B cell (primary cell): Measurements from ENCODE around the gene CD300H. TPM values are rescaled to one million over a fixed set of nuclear protein-coding genes. Genes with fewer than 3 reads are reported as not detected.

ENCODE experiments used
- ATAC-seq: fragments of 200-7000 bp; cut with Tn5 transposase; one replicate; pipeline ENCODE4 v1.10.0; 2021; ENCODE audit warnings: low read depth, mild to moderate bottlenecking, moderate number of reproducible peaks, moderate library complexity
- CTCF ChIA-PET: fragments of 350-600 bp; sonication (Branson Sonifier 250); formaldehyde crosslinking; loops from one replicate; lab custom pipeline; 2021; ENCODE audit warnings: antibody characterized with exemption, inconsistent platforms; lab: Charles Lee
- POLR2A ChIA-PET: fragments of 350-600 bp; sonication (Branson Sonifier 250); formaldehyde crosslinking; loops from one replicate; lab custom pipeline; 2021; ENCODE audit warnings: antibody characterized with exemption; lab: Charles Lee
- DNase-seq: peaks from one replicate; pipeline ENCODE4 v3.0.0; 2013
- H2AFZ ChIP-seq: 2 replicates; pipeline ENCODE4 v1.6.1; 2012; ENCODE audit warnings: mild to moderate bottlenecking, low read depth, low read length; ENCODE audit not compliant: insufficient read depth, poor library complexity, severe bottlenecking
- H3K27ac ChIP-seq, 2 donors: 1 replicate in 1 of 2; 2 replicates in 1 of 2; pipeline ENCODE4 v1.5.1; 2012 to 2013; ENCODE audit warnings: low read length in 2 of 2, mild to moderate bottlenecking in 2 of 2, moderate library complexity in 1 of 2
- H3K27me3 ChIP-seq, 4 experiments: fragments of 200-600 bp in 1 of 4; sonication (generic) in 1 of 4; replicated peaks in 1 of 4; 1 replicate in 2 of 4; 2 replicates in 2 of 4; pipeline versions ENCODE4 v1.6.1 to v1.7.0; 2013 to 2016; ENCODE audit warnings: low read length in 3 of 4, mild to moderate bottlenecking in 2 of 4, mixed read lengths in 1 of 4, moderate library complexity in 1 of 4; ENCODE audit not compliant: insufficient read depth in 4 of 4, control insufficient read depth in 3 of 4; ENCODE audit errors: control extremely low read depth in 1 of 4
- H3K36me3 ChIP-seq, 2 experiments: replicated peaks in 1 of 2; 1 replicate in 1 of 2; 2 replicates in 1 of 2; pipeline versions ENCODE4 v1.6.1 to v1.7.1; 2013; ENCODE audit warnings: low read length in 1 of 2; ENCODE audit not compliant: insufficient read depth in 2 of 2, control insufficient read depth in 1 of 2; ENCODE audit errors: control extremely low read depth in 1 of 2, extremely low read depth in 1 of 2
- H3K4me1 ChIP-seq, 2 donors: fragments of 200-600 bp in 1 of 2; sonication (generic) in 1 of 2; 1 replicate in 1 of 2; 2 replicates in 1 of 2; pipeline versions ENCODE4 v1.5.1 to v1.6.1; 2013 to 2017; ENCODE audit warnings: low read length in 2 of 2; ENCODE audit not compliant: control insufficient read depth in 2 of 2, insufficient read depth in 2 of 2
- H3K4me2 ChIP-seq: replicated peaks from 2 replicates; pipeline ENCODE3; 2012; ENCODE audit warnings: mild to moderate bottlenecking, low read depth, low read length; ENCODE audit not compliant: poor library complexity, severe bottlenecking
- H3K4me3 ChIP-seq, 5 experiments: fragments of 200-600 bp in 1 of 5; sonication (generic) in 1 of 5; 1 replicate in 3 of 5; 2 replicates in 2 of 5; pipeline versions ENCODE4 v1.5.1 to v1.7.0; 2011 to 2016; ENCODE audit warnings: low read length in 4 of 5, mild to moderate bottlenecking in 4 of 5, low read depth in 2 of 5, control low read depth in 1 of 5, moderate library complexity in 1 of 5; ENCODE audit not compliant: insufficient read depth in 1 of 5; ENCODE audit errors: control extremely low read depth in 1 of 5, extremely low read depth in 1 of 5
- H3K79me2 ChIP-seq: fragments of 200-600 bp; sonication (generic); one replicate; pipeline ENCODE4 v1.6.0; 2016; ENCODE audit warnings: low read length; ENCODE audit not compliant: control insufficient read depth, insufficient read depth
- H3K9ac ChIP-seq: fragments of 200-600 bp; sonication (generic); 2 replicates; pipeline ENCODE4 v1.6.1; 2017; ENCODE audit warnings: mild to moderate bottlenecking, low read length, moderate library complexity
- H3K9me3 ChIP-seq, 3 donors: one replicate each; pipeline versions ENCODE4 v1.6.1 to v1.7.1; 2013; ENCODE audit warnings: low read length in 2 of 3; ENCODE audit not compliant: control insufficient read depth in 2 of 3, insufficient read depth in 1 of 3; ENCODE audit errors: control extremely low read depth in 1 of 3
- H4K20me1 ChIP-seq: 2 replicates; pipeline ENCODE4 v1.6.0; 2012; ENCODE audit warnings: mild to moderate bottlenecking, low read length; ENCODE audit not compliant: insufficient read depth, control insufficient read depth, poor library complexity, severe bottlenecking
- H3K27ac Mint-ChIP-seq: one replicate; pipeline ENCODE4 v1.8.0; 2021; ENCODE audit warnings: mixed read lengths
- H3K27me3 Mint-ChIP-seq: one replicate; pipeline ENCODE4 v1.8.0; 2021; ENCODE audit warnings: mixed read lengths
- H3K4me1 Mint-ChIP-seq: one replicate; pipeline ENCODE4 v1.8.0; 2021; ENCODE audit warnings: mixed read lengths
- H3K4me3 Mint-ChIP-seq: one replicate; pipeline ENCODE4 v1.8.0; 2021; ENCODE audit warnings: mixed read lengths
- H3K9me3 Mint-ChIP-seq: one replicate; pipeline ENCODE4 v1.8.0; 2022; ENCODE audit warnings: mixed read lengths; ENCODE audit not compliant: insufficient read depth
- EZH2 ChIP-seq: IDR thresholded peaks from 2 replicates; pipeline ENCODE4 v1.6.1; 2012; ENCODE audit warnings: borderline replicate concordance, low read depth, mild to moderate bottlenecking, moderate library complexity, low read length; ENCODE audit not compliant: insufficient read depth, poor library complexity, severe bottlenecking
- WGBS: methylation state at CpG from one replicate; pipeline ENCODE4 v1.1.5; 2013; ENCODE audit warnings: missing lambda C conversion rate; ENCODE audit not compliant: insufficient coverage; 5-methylcytosine and 5-hydroxymethylcytosine counted together
- intact Hi-C: fragments of 100-400 bp; cut with micrococcal nuclease; formaldehyde crosslinking; loops from one replicate; pipeline ENCODE4 v1.10.0; 2022
- polyA plus RNA-seq: library from polyadenylated mRNA; depleted of rRNA; stranded (reverse); fragments of >200 nt; gene quantifications from 2 replicates; pipeline ENCODE4 v1.2.3, GENCODE V29; 2012
- total RNA-seq, 2 donors: library from RNA; stranded (reverse); fragments of 120-200 nt in 1 of 2; gene quantifications; 1 replicate in 1 of 2; 2 replicates in 1 of 2; pipeline versions ENCODE4 v1.2.3 to v1.2.4, GENCODE V29; 2013 to 2022
- TF ChIP-seq, protein P1 (sequence below): fragments of 200-600 bp; IDR thresholded peaks from one replicate; pipeline ENCODE4 v1.8.0; 2022; ENCODE audit warnings: antibody characterized with exemption, mild to moderate bottlenecking

CD300H gene
- total and polyA plus RNA-seq, 2 donors (not counting 1 experiment from before 2014, with no cell fraction given) = 0.58 TPM; not detected in 1

DNA sequence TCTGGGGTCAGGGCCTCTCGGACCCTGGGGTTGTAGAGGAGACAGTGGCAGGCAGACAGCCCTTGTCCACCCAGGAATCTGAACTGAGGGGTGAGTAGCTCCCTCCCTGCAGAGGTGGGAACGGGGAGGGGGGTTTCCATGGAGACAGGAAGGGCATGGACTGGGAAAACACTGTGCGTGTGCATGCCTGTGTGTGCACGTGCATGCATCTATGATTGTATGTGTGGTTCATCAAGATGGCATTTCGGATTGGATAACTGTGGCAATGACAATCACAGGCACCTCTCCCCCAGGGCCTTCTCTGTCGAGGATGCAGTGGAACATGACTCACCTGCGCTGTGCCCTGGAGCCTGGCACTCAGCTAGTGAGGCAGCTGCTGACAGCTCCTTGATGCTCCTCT, 15.3 kb downstream of the CD300H start:
- Histone ChIP-seq H3K27ac (no peak overlapping the region), H3K79me2 (no peaks in the 10 kb centered on the region), H3K9me3 (peaks cover 0 to 4% (median 3%) of the 10 kb centered on the region in 3 donors), H4K20me1 (no peaks in the 10 kb centered on the region), H3K27me3 (peaks cover 0 to 4% (median 1%) of the 10 kb centered on the region in 4 experiments), H3K36me3 (no peaks in the 10 kb centered on the region), H2AFZ (no peak overlapping the region), H3K4me1 (peaks cover 0 to 5% of the 10 kb centered on the region in 2 donors), H3K4me3 (no peak overlapping the region), H3K9ac (no peak overlapping the region), H3K4me2 (no peak overlapping the region)
- POLR2A ChIA-PET = no interaction called here
- peaks cover 12% of the 10 kb centered on the region for H3K27me3 Mint-ChIP-seq
- TF ChIP-seq, protein P1, sequence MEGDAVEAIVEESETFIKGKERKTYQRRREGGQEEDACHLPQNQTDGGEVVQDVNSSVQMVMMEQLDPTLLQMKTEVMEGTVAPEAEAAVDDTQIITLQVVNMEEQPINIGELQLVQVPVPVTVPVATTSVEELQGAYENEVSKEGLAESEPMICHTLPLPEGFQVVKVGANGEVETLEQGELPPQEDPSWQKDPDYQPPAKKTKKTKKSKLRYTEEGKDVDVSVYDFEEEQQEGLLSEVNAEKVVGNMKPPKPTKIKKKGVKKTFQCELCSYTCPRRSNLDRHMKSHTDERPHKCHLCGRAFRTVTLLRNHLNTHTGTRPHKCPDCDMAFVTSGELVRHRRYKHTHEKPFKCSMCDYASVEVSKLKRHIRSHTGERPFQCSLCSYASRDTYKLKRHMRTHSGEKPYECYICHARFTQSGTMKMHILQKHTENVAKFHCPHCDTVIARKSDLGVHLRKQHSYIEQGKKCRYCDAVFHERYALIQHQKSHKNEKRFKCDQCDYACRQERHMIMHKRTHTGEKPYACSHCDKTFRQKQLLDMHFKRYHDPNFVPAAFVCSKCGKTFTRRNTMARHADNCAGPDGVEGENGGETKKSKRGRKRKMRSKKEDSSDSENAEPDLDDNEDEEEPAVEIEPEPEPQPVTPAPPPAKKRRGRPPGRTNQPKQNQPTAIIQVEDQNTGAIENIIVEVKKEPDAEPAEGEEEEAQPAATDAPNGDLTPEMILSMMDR = no peak
- no peak for ATAC-seq
- WGBS = 83% methylated on average over 5 of the region's 7 CpGs
- no peak for DNase-seq
- H3K4me1 Mint-ChIP-seq = no peaks in the 10 kb centered on the region
- intact Hi-C loops = no loop called here
- no peak overlapping the region for H3K4me3 Mint-ChIP-seq
- H3K9me3 Mint-ChIP-seq = no peaks in the 10 kb centered on the region
- H3K27ac Mint-ChIP-seq = no peak overlapping the region
- CTCF ChIA-PET = no interaction called here

DNA sequence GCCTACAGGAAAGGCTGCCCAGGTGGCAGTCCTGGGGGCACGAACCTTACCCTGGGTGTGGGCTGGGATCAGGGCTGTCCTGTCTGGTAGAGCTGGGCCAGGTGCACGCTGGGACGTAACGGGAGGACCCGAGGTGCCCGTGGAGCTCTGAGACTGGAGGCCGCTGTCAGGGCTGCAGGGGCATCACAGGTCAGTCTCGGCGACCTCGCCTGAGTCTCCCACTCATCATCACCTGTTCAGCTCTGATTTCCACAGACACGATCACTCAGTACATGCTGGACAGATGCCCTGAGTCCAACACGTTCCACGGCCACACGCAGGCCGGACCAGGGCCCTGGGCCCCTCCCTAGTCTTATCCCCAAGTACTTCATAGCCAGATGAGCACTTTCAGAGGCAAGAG, 16.7 kb downstream of the CD300H start:
- Mint-ChIP-seq H3K27me3 (peaks cover 12% of the 10 kb centered on the region), H3K27ac (no peak overlapping the region), H3K4me1 (no peaks in the 10 kb centered on the region), H3K9me3 (no peaks in the 10 kb centered on the region), H3K4me3 (no peak overlapping the region)
- Histone ChIP-seq H3K27me3 (peaks cover 0 to 4% (median 1%) of the 10 kb centered on the region in 4 experiments), H3K4me2 (no peak overlapping the region), H3K9ac (no peak overlapping the region), H4K20me1 (no peaks in the 10 kb centered on the region), H3K4me1 (peaks cover 4 to 10% of the 10 kb centered on the region in 2 donors), H3K36me3 (no peaks in the 10 kb centered on the region), H3K27ac (no peak overlapping the region), H3K4me3 (no peak overlapping the region), H3K79me2 (no peaks in the 10 kb centered on the region), H2AFZ (no peak overlapping the region), H3K9me3 (no peaks in the 10 kb centered on the region)
- no peak for TF ChIP-seq EZH2
- TF ChIP-seq, protein P1 = no peak
- POLR2A ChIA-PET = no interaction called here
- DNase-seq = no peak
- no peak for ATAC-seq
- WGBS = 94% methylated on average over 15 of the region's 15 CpGs
- intact Hi-C loops = no loop called here
- CTCF ChIA-PET = no interaction called here
